ENCODE data around the gene IGSF6.
"Not testable (repeated sequence)": the region's sequence is repeated elsewhere in the genome, so short reads cannot be mapped to it uniquely, and the experiment has no call there.

Gene IGSF6

DNA sequence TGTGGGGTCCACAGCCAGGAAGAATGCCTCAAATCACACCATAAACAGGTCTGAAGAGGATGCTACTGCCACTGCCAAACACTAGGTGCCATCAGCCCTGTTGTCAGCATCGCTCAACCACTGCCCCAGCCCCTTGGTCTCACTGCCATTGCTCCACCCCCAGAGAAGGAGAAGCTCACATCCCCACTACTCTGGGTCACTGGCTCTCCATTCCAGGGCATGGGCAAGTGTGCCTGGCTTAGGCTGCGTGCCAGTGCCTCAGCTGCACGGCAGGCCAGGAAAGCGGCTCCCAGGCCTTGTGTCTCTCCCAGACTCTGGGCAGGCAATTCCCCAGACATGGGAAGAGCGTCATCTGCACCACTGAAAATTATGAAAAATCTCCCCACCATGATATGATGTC is 1.2 kb upstream of the IGSF6 start:
- DNase-seq (ENCODE audit: low spot score): no peak

DNA sequence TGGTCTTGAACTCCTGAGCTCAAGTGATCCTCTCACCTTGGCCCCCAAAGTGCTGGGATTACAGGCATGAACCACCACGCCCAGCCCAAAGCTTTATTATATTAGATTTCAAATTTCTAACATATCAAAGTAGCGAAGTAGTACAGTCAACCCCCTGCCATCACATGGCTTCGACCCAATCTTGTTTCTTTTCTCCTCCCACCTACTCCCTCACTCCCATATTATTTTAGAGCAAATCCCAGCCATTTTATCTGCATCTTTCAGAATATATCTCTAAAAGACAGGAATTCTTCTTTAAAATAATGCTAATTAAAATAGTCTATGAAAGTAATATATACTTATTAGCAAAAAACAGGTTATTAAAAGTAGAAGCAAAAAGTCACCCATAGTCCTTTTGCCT is 893 bp downstream of the IGSF6 start:
- no peak for DNase-seq (ENCODE audit: low spot score)

DNA sequence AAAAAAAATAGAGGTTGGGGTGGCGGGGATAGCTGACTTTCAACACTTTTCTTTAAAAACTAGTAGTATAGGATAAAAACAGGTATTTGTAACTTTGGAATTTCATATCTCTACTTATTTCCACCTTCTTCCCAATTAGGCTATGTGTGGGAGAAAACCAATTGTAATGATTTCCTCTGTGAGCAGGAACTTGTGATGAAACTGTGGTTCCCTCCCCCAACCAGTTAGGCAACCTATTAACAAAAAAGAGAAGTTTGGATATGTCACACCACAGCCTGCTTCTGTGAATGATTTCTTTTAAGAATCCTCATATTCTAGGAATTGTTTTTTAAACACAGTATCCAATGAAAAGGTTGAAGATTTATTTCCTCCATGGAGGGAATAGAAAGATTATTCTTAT is 1.9 kb downstream of the IGSF6 start:
- DNase-seq (ENCODE audit: low spot score): no peak

DNA sequence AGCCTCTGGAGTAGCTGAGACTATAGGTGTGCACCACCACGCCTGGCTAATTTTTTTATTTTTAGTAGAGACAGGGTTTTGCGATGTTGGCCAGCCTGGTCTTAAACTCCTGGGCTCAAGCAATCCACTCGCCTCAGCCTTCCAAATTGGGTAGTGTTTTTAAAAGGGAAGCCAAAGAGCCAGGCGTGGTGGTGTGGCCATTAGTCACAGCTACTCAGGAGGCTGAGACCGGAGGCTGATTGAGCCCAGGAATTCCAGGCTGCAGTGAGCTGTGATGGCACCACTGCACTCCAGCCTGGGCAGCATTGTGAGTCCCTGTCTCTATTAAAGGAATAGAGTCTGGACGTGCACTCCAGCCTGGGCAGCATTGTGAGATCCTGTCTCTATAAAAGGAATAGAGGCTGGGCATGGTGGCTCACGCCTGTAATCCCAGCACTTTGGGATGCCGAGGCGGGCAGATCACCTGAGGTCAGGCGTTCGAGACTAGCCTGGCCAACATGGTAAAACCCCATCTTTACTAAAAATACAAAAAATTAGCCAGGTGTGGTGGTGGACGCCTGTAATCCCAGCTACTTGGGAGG is 2.5 kb downstream of the IGSF6 start:
- DNase-seq (ENCODE audit: low spot score): not testable (repeated sequence)

DNA sequence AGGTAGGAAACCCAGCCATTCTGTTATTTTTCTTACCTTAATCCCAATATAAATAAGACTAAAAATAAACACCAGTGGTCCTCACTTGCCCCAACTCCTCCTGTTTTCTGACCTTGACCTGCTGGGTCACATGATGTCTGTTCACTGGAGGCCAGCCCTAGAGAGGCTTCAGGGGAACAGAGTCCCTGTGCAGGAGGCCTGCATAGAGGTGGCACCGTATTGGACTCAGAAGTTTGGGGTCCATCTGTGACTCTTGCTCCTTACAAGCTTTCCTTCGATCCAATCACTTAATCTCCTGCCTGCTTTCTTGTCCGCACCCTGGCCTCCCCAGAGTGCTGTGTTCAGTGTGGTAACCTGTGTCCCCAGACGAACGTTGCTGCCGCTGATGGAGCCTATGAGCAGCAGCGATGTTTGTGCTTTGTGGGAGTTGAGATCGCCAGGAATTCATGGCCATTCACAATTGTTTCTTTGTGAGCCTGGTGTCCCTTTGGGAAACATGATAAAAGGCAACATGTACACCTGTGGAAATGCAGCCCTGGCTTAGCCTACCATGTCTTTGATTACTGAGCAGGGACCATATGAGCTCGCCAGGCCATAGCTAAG is 4.7 kb downstream of the IGSF6 start:
- no peak for DNase-seq (ENCODE audit: low spot score)

DNA sequence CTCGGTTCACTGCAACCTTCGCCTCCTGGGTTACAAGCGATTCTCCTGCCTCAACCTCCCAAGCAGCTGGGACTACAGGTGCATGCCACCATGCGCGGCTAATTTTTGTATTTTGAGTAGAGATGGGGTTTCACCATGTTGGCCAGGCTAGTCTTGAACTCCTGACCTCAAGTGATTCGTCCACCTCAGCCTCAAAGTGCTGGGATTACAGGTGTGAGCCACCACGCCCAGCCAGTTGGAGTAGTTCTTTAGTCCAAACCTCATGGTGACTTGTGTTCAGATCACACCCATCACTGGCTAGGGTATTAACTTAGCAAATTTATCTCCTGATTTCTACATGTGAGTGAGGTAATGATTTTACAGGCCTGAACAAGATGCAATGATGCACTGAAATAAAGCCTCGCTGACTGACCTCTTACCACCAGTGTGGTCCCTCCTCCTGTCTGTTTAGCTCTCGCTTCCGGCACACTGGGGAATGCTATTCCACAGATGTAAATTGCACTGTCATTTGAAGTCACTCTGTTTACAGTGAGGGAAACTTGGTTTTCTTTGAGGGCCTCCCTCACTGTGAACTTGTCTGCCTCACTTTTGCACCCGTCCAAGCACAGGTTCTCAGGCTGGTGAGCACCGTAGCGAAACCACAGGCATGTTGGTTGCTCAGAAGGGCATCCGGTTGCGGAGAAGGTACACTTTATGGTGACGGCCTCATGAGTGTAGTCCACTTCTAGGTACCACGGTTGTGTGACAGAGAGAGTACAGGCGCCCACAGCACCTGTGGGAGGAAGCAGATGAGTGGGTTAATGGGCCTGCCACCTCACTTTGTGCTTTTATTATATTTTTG is 5.5 kb downstream of the IGSF6 start:
- no peak for DNase-seq (ENCODE audit: low spot score)

DNA sequence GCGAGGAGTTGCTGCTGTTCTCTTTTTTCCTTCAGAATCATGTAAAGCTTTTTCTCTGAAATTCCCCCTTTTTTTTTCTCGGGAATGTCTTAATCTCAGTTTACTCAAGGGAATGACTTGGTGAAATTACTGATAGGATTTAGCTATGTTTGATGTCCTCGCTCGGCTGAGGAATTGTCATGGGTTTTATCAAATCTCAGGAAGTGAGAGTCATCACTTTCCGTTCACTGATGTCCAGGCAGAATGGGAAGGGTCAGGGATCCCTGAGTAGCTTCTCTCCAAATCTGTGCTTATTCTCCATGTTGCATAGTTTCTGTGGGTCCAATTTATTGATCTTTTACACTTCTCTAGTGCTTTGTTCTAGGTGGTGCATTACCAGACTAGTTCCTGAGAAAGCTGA is 6.3 kb downstream of the IGSF6 start:
- DNase-seq (ENCODE audit: low spot score): no peak

DNA sequence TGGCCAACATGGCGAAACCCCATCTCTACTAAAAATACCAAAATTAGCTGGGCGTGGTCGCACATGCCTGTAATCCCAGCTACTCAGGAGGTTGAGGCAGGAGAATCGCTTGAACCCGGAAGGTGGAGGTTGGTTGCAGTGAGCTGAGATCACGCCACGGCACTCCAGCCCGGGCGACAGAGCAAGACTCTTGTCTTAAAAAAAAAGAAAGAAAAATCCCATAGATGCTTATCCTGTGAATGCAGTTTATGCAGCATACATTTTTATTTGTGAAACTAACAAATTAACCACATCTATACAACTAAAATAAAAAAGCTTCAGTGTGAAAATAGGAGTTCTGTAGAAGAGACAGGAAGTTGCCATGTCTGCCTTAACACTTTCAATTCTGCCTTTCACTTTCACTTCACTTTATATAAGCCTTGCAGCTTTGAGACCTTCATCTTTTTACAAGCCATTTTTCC is 7.1 kb downstream of the IGSF6 start:
- peak; percentile 18 for DNase-seq (ENCODE audit: low spot score)

DNA sequence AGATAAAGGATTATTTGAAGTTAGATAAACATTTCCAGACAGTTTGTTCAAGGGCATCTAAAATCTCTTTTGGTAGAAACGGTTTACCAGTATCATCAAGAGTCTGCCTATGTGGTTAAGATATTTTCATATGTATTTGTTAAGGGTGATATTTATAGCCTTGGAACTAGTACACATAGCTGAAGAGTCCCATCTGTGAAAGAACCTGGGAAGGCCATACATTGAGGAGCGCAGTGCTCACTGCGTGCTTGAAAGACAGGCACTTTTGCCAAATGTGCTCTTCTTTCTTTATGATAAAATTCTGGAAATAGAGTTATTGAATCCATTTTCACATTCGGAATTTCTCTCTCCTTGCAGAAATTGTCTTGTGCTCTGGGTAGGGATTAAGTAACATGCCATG is 7.7 kb downstream of the IGSF6 start:
- no peak for DNase-seq (ENCODE audit: low spot score)

DNA sequence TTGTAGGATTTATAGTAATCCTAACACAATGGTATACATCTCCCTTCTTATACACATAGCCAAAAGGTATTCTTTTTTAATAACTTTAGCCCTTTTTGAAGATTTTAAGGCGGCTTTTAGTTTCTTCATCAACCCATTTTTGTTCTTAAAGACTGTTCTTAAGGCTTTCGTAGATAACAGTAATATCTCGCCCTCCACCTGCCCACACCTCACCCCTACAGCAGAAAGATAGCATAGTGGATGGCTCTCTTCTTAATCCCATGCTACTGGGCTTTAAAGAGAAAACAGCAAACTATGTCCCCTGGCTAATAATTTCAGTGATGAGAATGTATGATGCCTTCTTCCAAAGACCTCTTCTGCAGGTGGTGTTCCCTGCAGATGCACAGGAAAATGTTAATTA is 8.6 kb downstream of the IGSF6 start:
- DNase-seq (ENCODE audit: low spot score): no peak

DNA sequence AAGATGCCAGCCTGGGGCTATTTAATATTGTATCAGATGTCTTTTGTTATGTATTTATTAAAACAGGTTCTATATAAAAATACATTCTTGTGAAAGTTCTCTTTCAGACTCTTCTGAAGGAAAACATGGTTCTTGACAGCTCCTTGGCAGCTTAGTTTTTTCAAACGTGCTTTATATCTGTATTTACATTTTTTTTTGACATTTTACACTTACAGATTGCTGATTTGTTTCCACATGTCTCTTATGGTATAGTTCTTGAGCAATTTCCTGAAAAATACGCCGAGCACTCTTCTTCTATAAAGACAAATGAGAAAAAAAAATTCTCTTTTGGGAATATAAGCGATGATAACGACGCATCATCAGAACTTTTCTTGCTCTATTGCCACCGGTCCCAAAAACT is 9.5 kb downstream of the IGSF6 start:
- no peak for DNase-seq (ENCODE audit: low spot score)

DNA sequence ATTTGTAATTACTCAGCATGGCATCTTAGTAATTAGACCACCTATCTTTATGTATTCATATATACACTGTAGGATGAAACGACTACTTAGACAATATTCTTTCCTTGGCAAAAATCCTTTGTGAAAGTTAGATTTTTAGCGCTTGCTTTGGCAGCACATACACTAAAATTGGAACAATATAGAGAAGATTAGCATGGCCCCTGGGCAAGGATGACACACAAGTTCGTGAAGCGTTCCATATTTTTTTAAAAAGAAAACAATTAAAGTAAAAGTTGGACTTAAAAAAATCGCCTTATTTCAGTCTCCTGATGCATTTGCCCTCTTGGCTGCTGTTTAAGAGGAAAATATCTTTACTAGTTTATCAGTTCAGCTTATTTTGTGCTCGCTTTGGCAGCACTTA is 10.5 kb downstream of the IGSF6 start:
- no peak for DNase-seq (ENCODE audit: low spot score)

DNA sequence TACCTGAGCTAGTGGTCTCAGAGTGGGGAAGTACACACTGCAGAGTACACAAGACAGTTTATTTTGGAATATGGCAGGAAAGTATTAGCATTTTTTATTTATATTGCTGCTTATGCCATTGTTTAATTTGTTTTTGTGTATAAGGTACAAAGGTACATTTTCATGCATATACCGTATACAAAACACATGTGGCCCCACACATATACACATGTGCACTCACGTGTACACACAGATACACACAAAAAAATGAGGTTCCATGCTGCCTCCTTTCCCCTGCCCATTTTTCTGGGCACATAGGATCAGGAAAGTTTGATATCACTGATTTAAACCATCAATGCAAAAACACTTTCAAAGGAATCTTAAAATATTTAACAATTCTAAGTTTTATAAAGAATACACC is 12.9 kb downstream of the IGSF6 start:
- no peak for DNase-seq (ENCODE audit: low spot score)

DNA sequence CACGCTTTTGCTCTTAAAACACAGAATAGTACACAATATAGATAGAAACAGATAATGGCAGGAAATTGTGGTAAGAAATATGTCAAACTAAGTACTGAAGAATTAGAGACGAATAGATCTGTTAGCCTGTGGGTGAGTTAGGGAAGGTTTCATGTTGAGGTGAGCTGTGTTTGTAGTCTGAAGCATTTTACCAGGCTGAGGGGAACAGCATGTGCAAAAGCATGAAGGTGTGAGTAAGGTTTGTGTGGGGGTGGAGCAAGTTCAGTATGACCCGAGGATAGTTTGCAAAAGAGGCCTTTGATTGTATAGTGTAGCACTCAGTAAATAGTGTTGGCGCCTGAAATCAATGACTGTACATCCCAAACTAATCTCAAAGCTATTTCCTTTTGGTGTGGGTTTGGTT is 13.8 kb downstream of the IGSF6 start:
- DNase-seq (ENCODE audit: low spot score): peak; percentile 26

DNA sequence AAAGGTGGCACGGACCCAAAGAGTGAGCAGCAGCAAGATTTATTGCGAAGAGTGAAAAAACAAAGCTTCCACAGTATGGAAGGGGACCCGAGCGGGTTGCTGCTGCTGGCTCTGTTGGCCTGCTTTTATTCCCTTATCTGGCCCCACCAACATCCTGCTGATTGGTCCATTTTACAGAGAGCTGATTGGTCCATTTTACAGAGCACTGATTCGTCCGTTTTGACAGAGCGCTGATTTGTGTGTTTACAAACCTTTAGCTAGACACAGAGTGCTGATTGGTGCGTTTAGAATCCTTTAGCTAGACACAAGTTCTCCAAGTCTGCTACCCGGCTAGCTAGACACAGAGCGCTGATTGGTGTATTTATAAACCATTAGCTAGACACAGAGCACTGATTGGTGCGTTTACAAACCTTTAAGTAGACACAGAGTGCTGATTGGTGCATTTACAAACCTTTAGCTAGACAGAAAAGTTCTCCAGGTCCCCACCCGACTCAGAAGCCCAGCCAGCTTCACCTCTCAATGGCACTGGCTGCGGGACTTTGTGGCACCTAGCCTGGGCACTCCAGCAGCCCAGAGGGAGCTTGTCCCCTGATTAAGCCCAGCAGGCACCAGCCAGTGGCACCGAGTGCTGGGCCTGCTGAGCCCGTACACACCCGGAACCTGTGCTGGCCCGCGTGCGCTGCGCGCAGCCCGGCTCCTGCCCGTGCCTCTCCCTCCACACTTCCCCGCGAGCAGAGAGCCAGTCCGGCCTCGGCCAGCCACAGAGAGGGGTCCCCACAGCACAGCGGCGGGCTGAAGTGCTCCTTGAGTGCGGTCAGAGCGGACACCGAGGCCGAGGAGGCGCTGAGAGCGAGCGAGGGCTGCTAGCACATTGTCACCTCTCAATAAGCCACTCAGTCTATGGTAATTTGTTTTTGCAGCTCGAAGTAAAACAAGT is 15.1 kb downstream of the IGSF6 start:
- DNase-seq (ENCODE audit: low spot score): no peak

DNA sequence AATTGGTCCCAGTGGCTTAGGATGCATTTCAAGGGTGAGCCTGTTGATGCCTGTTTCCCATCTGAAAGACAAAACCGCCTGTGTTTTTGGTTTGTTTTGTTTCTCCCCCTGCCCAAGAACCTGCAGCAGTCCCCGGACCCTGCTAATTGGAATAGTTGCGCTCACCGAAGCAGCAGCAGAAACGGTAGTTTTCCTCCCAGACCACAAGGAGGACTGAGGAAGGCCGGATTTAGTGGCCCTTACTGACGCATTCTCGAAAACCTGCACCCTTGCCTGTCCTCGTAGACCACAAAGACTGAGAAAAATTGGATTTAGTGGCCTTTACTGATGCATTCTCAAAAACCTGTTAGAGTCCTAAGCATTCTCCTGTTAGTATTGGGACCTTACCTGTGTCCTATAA is 16.7 kb downstream of the IGSF6 start:
- not testable (repeated sequence) for DNase-seq (ENCODE audit: low spot score)

DNA sequence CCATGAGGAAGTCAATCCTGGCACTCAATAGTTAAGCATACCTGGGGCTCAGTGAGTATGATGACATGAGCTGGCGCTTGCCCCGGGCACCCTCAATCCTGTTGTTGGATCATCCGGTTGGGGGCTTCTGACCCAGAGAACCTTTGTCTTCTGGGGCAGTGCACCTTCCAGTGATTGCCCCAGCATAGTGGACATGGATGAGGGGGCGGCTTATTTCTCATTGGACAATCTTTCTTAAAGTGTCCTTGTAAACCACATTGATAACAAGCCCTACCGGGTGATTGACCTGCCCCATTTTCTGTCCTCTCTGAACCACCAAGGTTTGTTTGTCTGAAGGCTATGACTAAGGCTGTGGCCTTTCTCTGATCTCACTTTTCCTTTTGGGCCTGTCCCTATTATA is 18.2 kb downstream of the IGSF6 start:
- peak; percentile 45 for DNase-seq (ENCODE audit: low spot score)

DNA sequence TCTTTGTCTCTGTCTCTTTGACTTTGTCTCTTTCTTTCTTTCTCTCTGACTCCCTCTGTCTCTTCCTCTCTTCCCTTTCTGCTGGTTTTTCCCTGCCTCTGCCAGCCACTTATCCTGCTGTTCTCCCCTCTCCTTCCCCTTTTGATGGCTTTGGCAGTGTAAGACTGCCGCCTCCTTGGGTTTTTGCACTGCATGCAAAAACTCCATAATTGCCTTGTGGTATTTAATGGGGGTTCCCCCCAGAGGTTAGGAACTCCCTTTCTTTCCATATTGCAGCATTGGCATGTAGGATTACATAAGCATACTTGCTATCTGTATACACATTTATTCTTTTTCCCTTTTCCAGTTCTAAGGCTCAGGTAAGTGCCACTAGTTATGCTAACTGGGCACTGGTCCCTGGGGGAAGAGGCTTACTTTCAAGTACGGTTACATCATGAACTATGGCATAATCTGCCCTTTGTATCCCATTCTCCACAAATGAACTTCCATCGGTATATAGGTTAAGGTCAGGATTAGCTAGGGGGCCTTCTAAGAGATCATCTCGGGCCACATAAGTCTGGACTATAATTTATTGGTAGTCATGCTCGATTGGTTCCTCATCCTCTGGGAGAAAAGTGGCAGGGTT is 20.3 kb downstream of the IGSF6 start:
- DNase-seq (ENCODE audit: low spot score): not testable (repeated sequence)

DNA sequence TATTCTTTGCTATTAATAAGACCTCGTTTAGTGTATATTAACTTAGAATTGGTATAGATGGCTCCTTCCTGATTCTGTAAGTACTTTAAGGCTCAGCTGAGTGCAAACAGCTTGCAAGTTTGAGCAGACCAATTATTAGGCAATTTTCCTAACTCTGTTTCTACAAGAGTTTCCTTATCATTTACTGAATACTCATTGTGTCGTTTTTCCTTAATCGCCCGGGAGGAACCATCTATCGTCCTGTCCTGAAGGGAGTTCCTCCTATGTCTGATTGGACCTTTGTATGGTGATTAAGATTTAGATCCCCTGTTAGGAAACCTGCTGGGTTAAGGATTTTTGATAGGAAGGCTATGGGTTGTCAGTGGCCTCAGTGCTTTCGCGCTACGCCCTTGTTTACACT is 21.0 kb downstream of the IGSF6 start:
- not testable (repeated sequence) for DNase-seq (ENCODE audit: low spot score)

DNA sequence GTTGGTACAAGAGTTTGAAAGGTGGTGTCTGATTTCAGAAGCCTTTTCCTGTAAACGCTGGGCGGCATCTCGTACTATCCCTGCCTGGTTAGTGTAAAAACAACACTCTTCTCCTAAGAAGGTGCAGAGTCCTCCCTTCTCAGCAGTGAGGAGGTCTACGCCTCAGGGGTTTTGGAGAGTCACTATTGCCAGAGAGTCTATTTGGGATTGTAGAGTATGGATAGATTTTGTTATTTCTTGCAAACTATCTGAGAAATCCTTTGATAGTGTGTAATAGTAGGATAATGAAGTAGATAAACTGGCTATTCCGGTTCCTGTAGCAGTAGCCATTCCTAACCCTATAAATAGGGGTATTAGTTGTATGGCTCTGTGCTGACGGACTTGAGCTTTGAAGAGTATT is 21.5 kb downstream of the IGSF6 start:
- not testable (repeated sequence) for DNase-seq (ENCODE audit: low spot score)

DNA sequence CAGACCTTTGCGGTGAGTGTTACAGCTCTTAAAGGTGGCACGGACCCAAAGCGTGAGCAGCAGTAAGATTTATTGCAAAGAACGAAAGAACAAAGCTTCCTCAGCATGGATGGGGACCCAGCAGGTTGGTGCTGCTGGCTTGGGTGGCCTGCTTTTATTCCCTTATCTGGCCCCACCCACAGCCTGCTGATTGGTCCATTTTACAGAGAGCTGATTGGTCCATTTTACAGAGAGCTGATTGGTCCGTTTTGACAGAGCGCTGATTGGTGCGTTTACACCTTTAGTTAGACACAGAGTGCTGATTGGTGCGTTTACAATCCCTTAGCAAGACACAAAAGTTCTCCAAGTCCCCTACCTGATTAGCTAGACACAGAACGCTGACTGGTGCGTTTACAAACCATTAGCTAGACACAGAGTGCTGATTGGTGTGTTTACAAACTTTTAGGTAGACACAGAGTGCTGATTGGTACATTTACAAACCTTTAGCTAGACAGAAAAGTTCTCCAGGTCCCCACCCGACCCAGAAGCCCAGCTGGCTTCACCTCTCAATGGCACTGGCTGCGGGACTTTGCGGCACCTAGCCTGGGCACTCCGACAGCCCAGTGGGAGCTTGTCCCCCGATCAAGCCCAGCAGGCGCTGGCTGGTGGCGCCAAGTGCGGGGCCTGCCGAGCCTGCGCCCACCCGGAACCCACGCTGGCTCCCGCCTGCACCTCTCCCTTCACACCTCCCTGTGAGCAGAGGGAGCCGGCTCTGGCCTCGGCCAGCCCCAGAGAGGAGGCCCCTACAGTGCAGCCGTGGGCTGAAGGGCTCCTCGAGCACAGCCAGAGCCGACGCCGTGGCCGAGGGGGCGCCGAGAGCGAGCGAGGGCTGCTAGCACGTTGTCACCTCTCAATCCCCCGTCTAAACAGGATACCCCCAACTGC is 22.5 kb downstream of the IGSF6 start:
- DNase-seq (ENCODE audit: low spot score): not testable (repeated sequence)

Measured in kidney tubule cell (primary cell).